GM04504 (cell line): ENCODE results near the gene ZSCAN5A.
"Not testable (repeated sequence)": the region's sequence is repeated elsewhere in the genome, so short reads cannot be mapped to it uniquely, and the experiment has no call there.

ENCODE experiments used
- DNase-seq: peaks from one replicate; pipeline ENCODE4 v3.0.0-alpha.2; 2012; ENCODE audit warnings: low read depth

ZSCAN5A gene

GRCh38 chr19:56207581-56207980 is 107.1 kb downstream of the ZSCAN5A start:
- DNase-seq: not testable (repeated sequence)

DNA sequence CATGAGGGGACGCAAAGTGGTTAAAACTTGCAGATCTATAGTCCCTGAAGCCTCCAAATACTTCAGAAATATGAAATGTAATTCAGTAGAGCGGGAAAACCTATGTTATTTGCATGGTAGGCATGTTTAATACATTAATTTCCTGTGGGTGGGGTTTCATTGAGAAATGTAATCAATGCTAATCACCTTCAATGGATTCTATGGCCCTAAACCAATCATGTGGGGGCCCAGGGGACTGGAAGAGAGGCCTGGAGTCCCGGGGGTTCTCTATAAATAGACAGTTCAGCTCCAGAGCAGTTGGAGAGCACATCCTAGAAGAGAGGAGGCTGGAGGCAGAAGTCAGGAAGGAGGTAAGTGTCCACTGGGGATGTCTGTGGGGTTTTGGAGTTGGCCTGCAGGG is 112.7 kb downstream of the ZSCAN5A start, which contains the start of gene ZSCAN5C:
Gene ZSCAN5C (plus strand): TSS at position 301 of the 400 bp plus-strand sequence. CDS start 3,641 bp downstream, outside the sequence.
- DNase-seq: no peak

DNA sequence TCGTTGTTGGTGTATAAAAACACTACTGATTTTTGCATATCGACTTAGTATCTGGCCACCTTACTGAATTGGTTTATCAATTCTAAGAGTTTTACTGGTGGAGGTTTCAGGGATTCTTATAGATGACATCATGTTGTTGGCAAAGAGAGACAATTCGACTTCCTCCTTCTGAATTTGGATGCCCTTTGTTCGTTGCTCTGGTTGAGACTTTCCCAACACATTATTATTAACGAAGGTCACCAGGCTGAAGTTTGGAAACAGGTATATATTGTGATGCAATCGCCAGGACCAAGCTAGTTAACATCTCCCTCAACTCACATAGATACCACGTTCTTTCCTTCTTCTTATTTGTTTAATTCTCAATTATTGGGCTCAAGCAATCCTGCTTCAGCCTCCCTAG is 115.0 kb downstream of the ZSCAN5A start:
- no peak for DNase-seq

- DNase-seq: not testable (repeated sequence)
Observed at GRCh38 chr19:56197646-56198045, 117.0 kb downstream of the ZSCAN5A start, which contains the start of gene ZSCAN5B. Gene ZSCAN5B, minus strand, starts transcription at chr19:56197783. Its CDS starts 4,731 bp downstream, at chr19:56193052.

GRCh38 chr19:56193981-56194640 is 120.5 kb downstream of the ZSCAN5A start:
- no peak for DNase-seq

DNA sequence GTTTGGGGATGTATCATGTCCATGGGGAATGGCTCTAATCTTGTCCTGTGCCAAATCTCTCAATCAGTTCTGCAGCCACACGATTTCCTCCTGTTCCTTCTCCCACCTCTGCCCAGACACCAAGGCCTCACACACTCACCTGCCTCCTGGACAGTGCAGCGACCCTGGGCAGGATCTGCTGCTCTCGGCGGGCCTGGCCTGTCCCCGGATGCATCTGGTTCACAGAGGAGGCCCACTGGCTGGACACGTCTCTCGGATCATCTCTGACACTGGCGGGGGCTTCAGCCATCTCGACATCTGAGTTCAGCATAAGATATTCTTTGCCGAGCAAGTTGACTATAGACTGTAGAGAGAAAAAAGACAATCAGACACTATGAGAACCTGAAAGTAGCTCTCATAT is 122.9 kb downstream of the ZSCAN5A start:
- no peak for DNase-seq

GRCh38 chr19:56191115-56191514 is 123.5 kb downstream of the ZSCAN5A start:
- no peak for DNase-seq

- no peak for DNase-seq
Observed at GRCh38 chr19:56189785-56190184, 124.9 kb downstream of the ZSCAN5A start.

DNA sequence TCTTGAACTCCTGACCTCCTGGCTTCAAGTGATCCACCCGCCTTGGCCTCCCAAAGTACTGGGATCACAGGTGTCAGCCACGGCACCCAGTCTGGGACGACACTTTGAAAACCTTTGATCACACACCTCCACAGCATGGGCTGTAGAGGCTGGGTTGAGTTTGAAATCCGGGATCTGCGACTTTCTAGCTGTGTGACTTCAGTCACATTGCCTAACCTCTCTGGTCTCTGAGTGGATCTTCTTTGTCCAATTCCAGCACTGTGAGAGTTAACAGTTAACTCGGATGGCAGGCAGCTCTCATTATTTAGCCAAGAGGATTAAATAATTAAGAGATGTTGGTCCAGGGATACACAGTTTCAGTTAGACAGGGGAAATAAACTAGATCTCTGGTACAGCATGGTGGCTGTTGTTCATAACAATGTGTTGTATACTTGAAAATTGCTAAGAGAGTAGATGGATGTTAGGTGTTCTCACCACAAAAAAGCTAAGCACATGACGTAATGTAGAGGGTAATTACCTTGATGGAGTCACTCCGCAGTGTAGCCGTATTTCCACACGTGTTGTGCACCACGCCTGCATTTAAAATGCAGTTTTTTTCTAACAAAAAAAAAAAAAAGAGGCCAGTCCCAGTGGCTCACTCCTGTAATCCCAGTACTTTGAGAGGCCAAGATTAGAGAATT is 136.9 kb downstream of the ZSCAN5A start:
- no peak for DNase-seq

GRCh38 chr19:56176881-56177280 is 137.8 kb downstream of the ZSCAN5A start:
- no peak for DNase-seq

DNA sequence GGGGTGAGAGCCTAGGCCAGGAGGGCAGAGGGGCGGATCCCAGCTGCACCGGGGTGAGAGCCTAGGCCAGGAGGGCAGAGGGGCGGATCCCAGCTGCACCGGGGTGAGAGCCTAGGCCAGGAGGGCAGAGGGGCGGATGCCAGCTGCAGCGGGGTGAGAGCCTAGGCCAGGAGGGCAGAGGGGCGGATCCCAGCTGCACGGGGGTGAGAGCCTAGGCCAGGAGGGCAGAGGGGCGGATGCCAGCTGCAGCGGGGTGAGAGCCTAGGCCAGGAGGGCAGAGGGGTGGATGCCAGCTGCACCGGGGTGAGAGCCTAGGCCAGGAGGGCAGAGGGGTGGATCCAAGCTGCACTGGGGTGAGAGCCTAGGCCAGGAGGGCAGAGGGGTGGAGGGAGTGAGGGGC is 138.3 kb downstream of the ZSCAN5A start:
- not testable (repeated sequence) for DNase-seq

DNA sequence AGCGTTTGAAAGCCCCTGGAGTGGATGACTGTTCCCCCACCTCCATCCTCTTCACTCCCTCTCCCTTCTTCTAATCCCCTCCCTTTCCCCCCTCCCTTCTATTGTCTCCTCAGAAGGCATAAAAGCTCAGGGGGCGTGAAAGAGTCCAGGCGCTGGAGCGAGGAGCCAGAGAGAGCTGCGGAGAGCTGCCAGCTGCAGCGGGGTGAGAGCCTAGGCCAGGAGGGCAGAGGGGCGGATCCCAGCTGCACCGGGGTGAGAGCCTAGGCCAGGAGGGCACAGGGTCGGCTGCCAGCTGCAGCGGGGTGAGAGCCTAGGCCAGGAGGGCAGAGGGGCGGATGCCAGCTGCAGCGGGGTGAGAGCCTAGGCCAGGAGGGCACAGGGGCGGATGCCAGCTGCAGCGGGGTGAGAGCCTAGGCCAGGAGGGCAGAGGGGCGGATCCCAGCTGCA is 138.8 kb downstream of the ZSCAN5A start, which contains the start of gene GALP:
Gene GALP (plus strand): TSS at position 148 of the 447 bp plus-strand sequence. CDS start 1,101 bp downstream, outside the sequence.
- DNase-seq: not testable (repeated sequence)

GRCh38 chr19:56174550-56174949 is 140.1 kb downstream of the ZSCAN5A start:
- DNase-seq: no peak

DNA sequence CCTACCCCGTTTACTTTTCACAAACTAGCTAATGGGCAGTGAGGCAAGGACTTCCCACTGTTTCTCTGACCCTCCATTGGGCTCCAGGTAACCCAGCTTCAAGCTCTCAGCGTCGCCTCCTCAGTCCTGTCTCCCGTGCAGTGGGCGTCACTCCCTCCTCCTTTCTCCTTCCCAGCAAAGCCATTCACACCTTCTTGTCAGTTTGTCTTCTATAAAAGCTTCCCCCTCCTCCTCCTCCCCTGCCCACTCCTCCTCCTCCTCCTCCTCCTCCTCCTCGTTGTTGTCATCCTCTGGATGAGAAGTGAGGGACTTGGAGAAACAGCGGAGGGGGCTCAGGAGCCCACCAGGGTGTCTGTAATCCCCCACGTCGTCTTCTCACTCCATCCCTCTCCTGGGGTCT is 140.6 kb downstream of the ZSCAN5A start:
- DNase-seq: no peak
